ENCODE data around the gene UGT1A8.

UGT1A8 gene

GRCh38 chr2:233766416-233766815, 149.0 kb downstream of the UGT1A8 start:
- no peak overlapping the region for H3K27ac ChIP-seq (replicated peaks)
- H3K4me3 ChIP-seq (replicated peaks; ENCODE audit: insufficient read depth, low read length) = no peak overlapping the region
- H3K27me3 ChIP-seq (ENCODE audit: insufficient read depth, poor library complexity, severe bottlenecking) = no peaks in the 10 kb centered on the region
- TF ChIP-seq REST (IDR thresholded peaks at IDR 0.05; ENCODE audit: insufficient replicate concordance, low read depth) (no peak), SPI1 (IDR thresholded peaks at IDR 0.05; ENCODE audit: borderline replicate concordance, low read depth) (no peak), GABPA (IDR thresholded peaks at IDR 0.05; ENCODE audit: low read depth) (no peak), CTCF (IDR thresholded peaks at IDR 0.05; ENCODE audit: insufficient read depth, low read length) (no peak), POLR2AphosphoS5 (IDR thresholded peaks at IDR 0.05; ENCODE audit: low read depth) (no peak)
- no peak for DNase-seq (ENCODE audit: low read depth in 1 of 2, low spot score in 1 of 2)

GRCh38 chr2:233768076-233768475, 150.6 kb downstream of the UGT1A8 start:
- Histone ChIP-seq H3K27me3 (ENCODE audit: insufficient read depth, poor library complexity, severe bottlenecking) (no peaks in the 10 kb centered on the region), H3K27ac (replicated peaks) (no peak overlapping the region), H3K4me3 (replicated peaks; ENCODE audit: insufficient read depth, low read length) (no peak overlapping the region)
- no peak for TF ChIP-seq CTCF (IDR thresholded peaks at IDR 0.05; ENCODE audit: insufficient read depth, low read length)
- no peak for TF ChIP-seq SPI1 (IDR thresholded peaks at IDR 0.05; ENCODE audit: borderline replicate concordance, low read depth)
- no peak for TF ChIP-seq POLR2AphosphoS5 (IDR thresholded peaks at IDR 0.05; ENCODE audit: low read depth)
- TF ChIP-seq REST (IDR thresholded peaks at IDR 0.05; ENCODE audit: insufficient replicate concordance, low read depth) = no peak
- TF ChIP-seq GABPA (IDR thresholded peaks at IDR 0.05; ENCODE audit: low read depth) = no peak
- no peak for DNase-seq (ENCODE audit: low read depth in 1 of 2, low spot score in 1 of 2)

GRCh38 chr2:233769260-233769659, 151.8 kb downstream of the UGT1A8 start:
- Histone ChIP-seq H3K27me3 (ENCODE audit: insufficient read depth, poor library complexity, severe bottlenecking) (no peaks in the 10 kb centered on the region), H3K4me3 (replicated peaks; ENCODE audit: insufficient read depth, low read length) (no peak overlapping the region), H3K27ac (replicated peaks) (no peak overlapping the region)
- TF ChIP-seq POLR2AphosphoS5 (IDR thresholded peaks at IDR 0.05; ENCODE audit: low read depth) = no peak
- no peak for TF ChIP-seq GABPA (IDR thresholded peaks at IDR 0.05; ENCODE audit: low read depth)
- no peak for TF ChIP-seq REST (IDR thresholded peaks at IDR 0.05; ENCODE audit: insufficient replicate concordance, low read depth)
- no peak for TF ChIP-seq SPI1 (IDR thresholded peaks at IDR 0.05; ENCODE audit: borderline replicate concordance, low read depth)
- TF ChIP-seq CTCF (IDR thresholded peaks at IDR 0.05; ENCODE audit: insufficient read depth, low read length) = no peak
- DNase-seq (ENCODE audit: low read depth in 1 of 2, low spot score in 1 of 2) = no peak

Data from HL-60 (cell line).